HepG2 (cell line): ENCODE results near the gene FTHL17. TPM values are rescaled to one million over a fixed set of nuclear protein-coding genes. Genes with fewer than 3 reads are reported as not detected.

ENCODE experiments used
- polyA plus RNA-seq, 8 experiments: library from polyadenylated mRNA; depleted of rRNA in 3 of 8; stranded (reverse) in 7 of 8; unstranded in 1 of 8; fragments of >200 nt; fragmentation: Illumina TruSeq in 4 of 8; extraction: Trizol in 4 of 8; gene quantifications; 2 replicates each; pipeline versions ENCODE4 v1.2.1 to v1.2.3, GENCODE V29; 2011 to 2016; ENCODE audit warnings: low read depth in 4 of 8, missing spikeins in 1 of 8, mixed read lengths in 1 of 8; ENCODE audit not compliant: insufficient read depth in 1 of 8
- total RNA-seq, 5 experiments: library from RNA; depleted of rRNA; stranded (reverse); fragments of >200 nt; fragmentation: Illumina TruSeq; extraction: Trizol; gene quantifications; 2 replicates each; pipeline ENCODE4 v1.2.3, GENCODE V29; 2016; ENCODE audit warnings: low read depth in 1 of 5

Gene FTHL17
- total and polyA plus RNA-seq, 2 of the 13 experiments (the other 11 are each of a cell fraction or from before 2014, with no cell fraction given) = not detected

Other genes with a start within 250 kb of the FTHL17 start
- gene TAB3, start 182.8 kb downstream of the FTHL17 start, total RNA-seq (2016; rRNA removed; fragmentation: Illumina TruSeq; extraction: Trizol) = 27.2 and 35.8 TPM in 2 replicates
- 46.0 and 59.8 TPM in 2 replicates for gene TAB3, start 182.8 kb downstream of the FTHL17 start, polyA plus RNA-seq (2011; rRNA removed)